Activated CD4-positive, alpha-beta T cell treated with anti-CD3 and anti-CD28 coated beads, Interleukin-2, amount 10 ng/mL, durations not matched to agents 7 days and 5 days (primary cell): ENCODE results near the gene MBP. TPM values are rescaled to one million over a fixed set of nuclear protein-coding genes. Genes with fewer than 3 reads are reported as not detected.
A peak's percentile ranks its signal among the peaks of the same experiment; 100 is the strongest.

ENCODE experiments used
- CTCF ChIA-PET: fragments of 350-600 bp; sonication (Branson Sonifier 250); formaldehyde crosslinking; loops from one replicate; lab custom pipeline; 2021; ENCODE audit warnings: antibody characterized with exemption; lab: Charles Lee
- POLR2A ChIA-PET: fragments of 350-600 bp; sonication (Branson Sonifier 250); formaldehyde crosslinking; loops from one replicate; lab custom pipeline; 2021; ENCODE audit warnings: antibody characterized with exemption; lab: Charles Lee
- DNase-seq: peaks from one replicate; pipeline ENCODE4 v3.0.0-alpha.2; 2020
- H3K27ac Mint-ChIP-seq: one replicate; pipeline ENCODE4 v1.8.0; 2021; ENCODE audit warnings: mild to moderate bottlenecking, moderate library complexity, mixed read lengths
- H3K27me3 Mint-ChIP-seq: one replicate; pipeline ENCODE4 v1.8.0; 2021; ENCODE audit warnings: mixed read lengths
- H3K36me3 Mint-ChIP-seq: one replicate; pipeline ENCODE4 v1.8.0; 2021; ENCODE audit warnings: low read depth, mixed read lengths
- H3K4me1 Mint-ChIP-seq: one replicate; pipeline ENCODE4 v1.8.0; 2021; ENCODE audit warnings: mixed read lengths
- H3K4me3 Mint-ChIP-seq: one replicate; pipeline ENCODE4 v1.8.0; 2021; ENCODE audit warnings: mild to moderate bottlenecking, moderate library complexity, mixed read lengths
- H3K9me3 Mint-ChIP-seq: one replicate; pipeline ENCODE4 v1.8.0; 2021; ENCODE audit warnings: mixed read lengths
- total RNA-seq, 2 experiments: library from RNA; stranded (reverse); gene quantifications; one replicate each; pipeline ENCODE4 v1.2.3, GENCODE V29; 2021

The MBP gene
- total RNA-seq, 2 experiments from 2014 or later, result 111 to 133 TPM

DNA sequence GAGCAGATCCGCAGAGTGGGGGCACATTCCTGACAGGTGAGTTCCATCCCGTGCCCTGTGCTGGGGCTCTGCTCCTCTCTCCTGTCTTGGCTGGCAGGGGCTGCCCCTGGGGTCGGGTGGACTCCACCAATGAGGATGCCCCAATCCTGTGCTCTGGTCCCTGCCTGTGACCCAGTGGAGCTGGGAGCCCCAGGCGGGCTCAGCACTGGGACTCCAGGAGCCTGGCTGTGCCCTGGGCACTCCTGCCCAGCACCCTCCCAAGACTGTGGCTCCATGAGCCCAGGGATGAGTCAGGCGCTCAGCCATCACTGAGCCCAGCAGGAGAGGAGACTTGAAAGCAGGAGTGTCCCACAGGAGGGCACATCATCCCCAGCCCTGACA, 53.9 kb downstream of the MBP start:
- Mint-ChIP-seq H3K9me3 (no peaks in the 10 kb centered on the region), H3K27ac (peak overlapping the region; percentile 13), H3K27me3 (no peaks in the 10 kb centered on the region), H3K4me1 (peaks cover 71% of the 10 kb centered on the region), H3K36me3 (peaks cover 64% of the 10 kb centered on the region), H3K4me3 (no peak overlapping the region)
- POLR2A ChIA-PET, result no interaction called here
- CTCF ChIA-PET, result interaction anchor here (1.2 to 2.4 kb wide), 3 partner anchors 9 to 45 kb away, joined by 3 to 5 read pairs (median 3); no protein-coding TSS in a partner anchor
- no peak for DNase-seq

DNA sequence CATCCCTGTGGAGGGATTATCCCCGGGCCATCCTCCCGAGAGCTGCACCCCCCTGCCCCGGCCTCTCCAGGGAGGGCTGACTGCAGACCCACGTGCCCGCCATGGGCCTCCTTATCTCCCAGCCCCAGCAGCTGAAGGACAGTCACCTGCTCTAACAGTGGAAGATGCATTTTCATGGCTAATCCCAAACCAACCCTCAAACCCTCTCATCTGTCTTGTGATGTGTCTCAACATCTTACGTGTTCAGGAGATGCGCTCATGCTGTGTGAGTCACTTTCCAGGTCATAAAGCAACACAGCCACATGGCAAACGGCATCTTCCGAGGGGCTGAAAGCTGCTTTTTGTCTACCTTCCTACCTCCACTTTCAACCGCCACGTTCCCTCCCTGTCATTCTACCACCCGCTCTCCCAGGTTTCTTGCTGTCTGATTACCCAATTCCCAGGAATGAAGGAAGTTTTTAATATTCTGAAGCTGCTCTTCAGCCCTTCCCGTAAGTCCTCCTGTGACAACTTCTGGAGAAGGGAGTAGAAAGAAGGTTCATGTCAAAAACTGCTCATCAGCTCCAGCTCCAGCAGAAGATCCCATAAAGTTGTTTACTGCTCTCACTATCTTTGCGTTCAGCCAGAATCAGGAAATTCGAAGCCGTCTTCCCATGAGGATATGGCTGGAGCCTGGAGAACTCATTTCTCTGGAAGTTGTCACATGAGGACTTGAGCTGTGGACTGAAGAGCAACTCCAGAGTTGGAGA, 54.5 kb downstream of the MBP start:
- ChIA-PET POLR2A (no interaction called here), CTCF (interaction anchor here (0.9 to 2.4 kb wide), 4 partner anchors 8 to 45 kb away, joined by 3 to 5 read pairs (median 4); no protein-coding TSS in a partner anchor)
- Mint-ChIP-seq H3K36me3 (peaks cover 66% of the 10 kb centered on the region), H3K27me3 (no peaks in the 10 kb centered on the region), H3K27ac (peak overlapping the region; percentile 28), H3K4me3 (no peak overlapping the region), H3K4me1 (peaks cover 73% of the 10 kb centered on the region), H3K9me3 (no peaks in the 10 kb centered on the region)
- DNase-seq, result no peak

GRCh38 chr18:77077401-77077800, 55.2 kb downstream of the MBP start:
- ChIA-PET CTCF (interaction anchor here (0.9 kb wide), 1 partner anchor 8 kb away, joined by 4 read pairs; no protein-coding TSS in a partner anchor), POLR2A (no interaction called here)
- Mint-ChIP-seq H3K4me1 (peaks cover 73% of the 10 kb centered on the region), H3K36me3 (peaks cover 63% of the 10 kb centered on the region), H3K9me3 (no peaks in the 10 kb centered on the region), H3K27me3 (no peaks in the 10 kb centered on the region), H3K27ac (no peak overlapping the region), H3K4me3 (no peak overlapping the region)
- DNase-seq, result no peak

DNA sequence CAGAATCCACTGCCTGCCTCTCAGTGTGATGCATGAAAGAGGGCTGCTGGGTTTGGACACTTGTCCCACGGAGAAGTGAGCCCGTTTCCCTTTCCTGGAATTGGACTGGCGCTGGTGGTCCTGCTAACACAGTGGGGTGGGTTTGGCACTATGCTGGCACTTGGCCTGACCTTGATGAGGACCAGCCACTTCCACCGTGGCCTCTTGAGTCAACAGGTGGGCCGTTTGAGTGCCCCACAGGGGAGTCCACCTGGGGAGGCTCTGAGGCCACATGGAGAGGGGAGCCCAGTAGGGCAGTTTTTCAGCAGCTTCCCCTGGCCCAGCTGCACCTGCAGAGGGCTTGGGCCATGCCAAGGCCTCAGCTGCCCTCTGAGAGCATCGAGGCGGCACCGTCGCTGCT, 56.5 kb downstream of the MBP start:
- Mint-ChIP-seq H3K9me3 (no peaks in the 10 kb centered on the region), H3K27me3 (no peaks in the 10 kb centered on the region), H3K36me3 (peaks cover 68% of the 10 kb centered on the region), H3K4me1 (peaks cover 77% of the 10 kb centered on the region), H3K4me3 (no peak overlapping the region), H3K27ac (no peak overlapping the region)
- DNase-seq, result no peak
- POLR2A ChIA-PET, result no interaction called here
- CTCF ChIA-PET, result interaction anchor here (0.5 to 1.2 kb wide), 4 partner anchors 9 to 377 kb away, joined by 3 read pairs; no protein-coding TSS in a partner anchor

DNA sequence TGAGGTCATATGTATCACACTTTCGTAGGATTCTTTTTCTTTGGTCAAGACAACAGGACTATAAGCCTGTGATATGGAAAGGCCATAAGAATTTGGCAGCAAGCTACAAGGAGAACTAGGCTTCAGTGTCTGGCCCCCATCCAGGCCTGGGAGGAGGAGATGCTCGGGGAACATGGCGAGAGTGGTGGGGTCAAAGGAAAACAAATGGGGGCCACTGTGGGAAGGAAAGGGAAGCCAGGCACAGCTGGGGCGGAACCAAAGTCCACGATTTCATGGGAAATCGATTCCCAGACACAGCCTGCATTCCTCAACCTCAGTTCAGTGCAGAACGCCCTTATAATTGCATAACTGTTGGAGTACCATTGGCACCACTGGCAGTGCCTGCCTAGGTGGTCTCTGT, 58.2 kb downstream of the MBP start:
- Mint-ChIP-seq H3K36me3 (peaks cover 71% of the 10 kb centered on the region), H3K4me3 (no peak overlapping the region), H3K4me1 (peaks cover 79% of the 10 kb centered on the region), H3K27ac (peak overlapping the region; percentile 64), H3K27me3 (no peaks in the 10 kb centered on the region), H3K9me3 (no peaks in the 10 kb centered on the region)
- ChIA-PET POLR2A (no interaction called here), CTCF (interaction anchor here (0.6 to 2.0 kb wide), 5 partner anchors 11 to 66 kb away, joined by 3 to 6 read pairs (median 3); no protein-coding TSS in a partner anchor)
- DNase-seq, result no peak

DNA sequence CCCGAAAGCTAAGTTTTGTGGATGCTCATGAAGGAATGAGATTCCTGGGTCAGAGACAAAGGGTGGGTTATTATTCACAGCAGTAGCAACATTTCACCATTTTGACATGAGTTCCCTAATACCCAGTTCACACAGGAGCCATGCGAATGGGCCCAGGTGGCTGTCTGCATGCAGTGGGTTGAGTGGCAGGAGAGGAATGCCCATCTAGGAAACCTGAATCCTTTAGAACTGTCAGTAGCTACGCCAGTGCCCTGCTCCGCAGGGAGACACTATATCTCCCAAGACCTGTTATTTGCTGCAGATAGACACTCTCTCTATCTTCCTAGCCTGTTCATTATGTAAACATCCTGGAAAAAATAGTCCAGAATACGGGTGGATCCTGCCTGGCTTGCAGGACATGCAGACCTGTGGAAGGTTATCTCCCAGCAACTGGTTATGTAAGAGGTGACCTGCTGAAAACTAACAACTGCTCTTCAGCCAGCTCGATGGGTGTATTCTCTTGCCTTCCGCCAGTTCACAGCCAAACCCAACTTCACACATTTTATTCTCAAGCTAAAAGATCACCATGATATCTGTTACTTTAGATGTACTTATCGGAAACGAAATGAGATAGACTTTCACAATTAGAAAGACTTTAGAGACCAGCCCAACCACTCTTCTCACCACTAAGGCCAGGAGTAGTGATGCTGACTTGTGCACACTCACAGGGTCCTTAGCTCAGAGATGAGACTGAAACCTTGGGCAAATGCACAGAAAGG, 59.1 kb downstream of the MBP start:
- Mint-ChIP-seq H3K9me3 (no peaks in the 10 kb centered on the region), H3K4me1 (peaks cover 86% of the 10 kb centered on the region), H3K27ac (peak overlapping the region; percentile 64), H3K36me3 (peaks cover 77% of the 10 kb centered on the region), H3K27me3 (no peaks in the 10 kb centered on the region), H3K4me3 (no peak overlapping the region)
- CTCF ChIA-PET, result interaction anchor here (1.0 to 2.1 kb wide), 5 partner anchors 10 to 29 kb away, joined by 3 to 10 read pairs (median 4); no protein-coding TSS in a partner anchor
- no peak for DNase-seq
- POLR2A ChIA-PET, result no interaction called here

GRCh38 chr18:77072566-77072965, 60.0 kb downstream of the MBP start:
- Mint-ChIP-seq H3K9me3 (no peaks in the 10 kb centered on the region), H3K27ac (no peak overlapping the region), H3K36me3 (peaks cover 79% of the 10 kb centered on the region), H3K4me1 (peaks cover 89% of the 10 kb centered on the region), H3K27me3 (no peaks in the 10 kb centered on the region), H3K4me3 (no peak overlapping the region)
- no peak for DNase-seq
- ChIA-PET POLR2A (no interaction called here), CTCF (interaction anchor here (0.6 to 2.1 kb wide), 7 partner anchors 8 to 111 kb away, joined by 3 to 10 read pairs (median 3); no protein-coding TSS in a partner anchor)

GRCh38 chr18:77071711-77072292, 60.8 kb downstream of the MBP start:
- H3K27me3 Mint-ChIP-seq, result no peaks in the 10 kb centered on the region
- ChIA-PET POLR2A (no interaction called here), CTCF (interaction anchor here (0.9 to 2.1 kb wide), 7 partner anchors 9 to 61 kb away, joined by 3 to 10 read pairs (median 3); partner anchors contain the start of gene MBP)
- no peaks in the 10 kb centered on the region for H3K9me3 Mint-ChIP-seq
- H3K27ac Mint-ChIP-seq, result peak overlapping the region; percentile 99
- peaks cover 82% of the 10 kb centered on the region for H3K36me3 Mint-ChIP-seq
- peak; percentile 70 for DNase-seq
- peaks cover 94% of the 10 kb centered on the region for H3K4me1 Mint-ChIP-seq
- H3K4me3 Mint-ChIP-seq, result no peak overlapping the region

GRCh38 chr18:77071061-77071460, 61.5 kb downstream of the MBP start:
- POLR2A ChIA-PET, result no interaction called here
- peaks cover 96% of the 10 kb centered on the region for H3K4me1 Mint-ChIP-seq
- DNase-seq, result no peak
- CTCF ChIA-PET, result interaction anchor here (0.9 to 2.1 kb wide), 8 partner anchors 9 to 61 kb away, joined by 3 to 10 read pairs (median 3); partner anchors contain the start of gene MBP
- H3K36me3 Mint-ChIP-seq, result peaks cover 86% of the 10 kb centered on the region
- H3K27me3 Mint-ChIP-seq, result no peaks in the 10 kb centered on the region
- H3K4me3 Mint-ChIP-seq, result no peak overlapping the region
- no peaks in the 10 kb centered on the region for H3K9me3 Mint-ChIP-seq
- peak overlapping the region; percentile 99 for H3K27ac Mint-ChIP-seq

DNA sequence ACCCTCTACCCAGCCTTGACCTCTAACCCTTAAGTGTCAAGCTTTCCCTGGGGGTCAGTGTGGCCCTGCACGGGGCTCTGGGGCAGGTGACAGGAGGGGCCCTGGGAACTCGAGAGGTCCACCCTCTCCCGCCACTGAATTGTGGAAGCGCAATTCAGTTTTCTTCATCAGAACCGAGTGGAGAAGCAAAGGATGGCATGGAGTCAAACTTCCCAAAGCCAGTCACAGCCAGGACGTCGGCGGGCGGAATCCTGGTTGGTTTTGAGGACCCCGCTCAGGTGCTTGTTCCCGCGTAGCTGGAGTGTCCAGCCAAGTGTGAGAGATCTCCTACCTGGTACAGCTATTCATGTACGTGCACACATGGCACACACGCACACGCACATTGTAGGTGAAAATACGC, 62.0 kb downstream of the MBP start:
- H3K9me3 Mint-ChIP-seq, result no peaks in the 10 kb centered on the region
- H3K4me3 Mint-ChIP-seq, result no peak overlapping the region
- no peaks in the 10 kb centered on the region for H3K27me3 Mint-ChIP-seq
- DNase-seq, result no peak
- POLR2A ChIA-PET, result no interaction called here
- H3K36me3 Mint-ChIP-seq, result peaks cover 88% of the 10 kb centered on the region
- CTCF ChIA-PET, result interaction anchor here (0.7 to 1.8 kb wide), 7 partner anchors 8 to 52 kb away, joined by 3 to 7 read pairs (median 4); no protein-coding TSS in a partner anchor
- H3K27ac Mint-ChIP-seq, result peak overlapping the region; percentile 99
- peaks cover 100% of the 10 kb centered on the region for H3K4me1 Mint-ChIP-seq

DNA sequence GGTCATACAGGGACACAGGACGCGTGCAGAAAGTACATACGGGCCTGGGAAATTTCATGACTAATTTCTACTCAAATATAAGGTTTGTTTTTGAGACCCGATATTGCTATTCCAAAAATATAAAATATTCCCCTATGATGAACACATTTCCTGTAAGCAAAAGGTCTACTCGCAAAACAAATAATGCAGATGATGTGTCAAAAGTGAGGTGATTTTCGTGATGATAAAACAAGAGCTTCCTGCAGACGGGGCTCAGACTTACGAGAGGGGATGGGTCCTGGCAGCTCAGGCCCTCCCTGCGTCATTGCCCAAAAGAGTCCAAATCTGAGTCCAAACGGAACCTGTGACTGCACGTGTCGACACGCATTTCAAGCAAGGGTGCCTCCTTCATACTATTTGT, 62.7 kb downstream of the MBP start:
- H3K27ac Mint-ChIP-seq, result peak overlapping the region; percentile 99
- DNase-seq, result no peak
- H3K4me1 Mint-ChIP-seq, result peaks cover 100% of the 10 kb centered on the region
- no peaks in the 10 kb centered on the region for H3K27me3 Mint-ChIP-seq
- no peak overlapping the region for H3K4me3 Mint-ChIP-seq
- ChIA-PET CTCF (interaction anchor here (0.7 to 1.8 kb wide), 7 partner anchors 9 to 203 kb away, joined by 3 to 7 read pairs (median 3); no protein-coding TSS in a partner anchor), POLR2A (interaction anchor here (1.3 kb wide), 1 partner anchor 61 kb away, joined by 3 read pairs; no protein-coding TSS in a partner anchor)
- peaks cover 89% of the 10 kb centered on the region for H3K36me3 Mint-ChIP-seq
- H3K9me3 Mint-ChIP-seq, result no peaks in the 10 kb centered on the region

GRCh38 chr18:77069482-77069881, 63.1 kb downstream of the MBP start:
- ChIA-PET CTCF (interaction anchor here (0.7 to 2.4 kb wide), 6 partner anchors 8 to 202 kb away, joined by 3 to 8 read pairs (median 4); no protein-coding TSS in a partner anchor), POLR2A (interaction anchor here (1.3 kb wide), 1 partner anchor 62 kb away, joined by 3 read pairs; no protein-coding TSS in a partner anchor)
- H3K36me3 Mint-ChIP-seq, result peaks cover 92% of the 10 kb centered on the region
- H3K4me1 Mint-ChIP-seq, result peaks cover 100% of the 10 kb centered on the region
- H3K4me3 Mint-ChIP-seq, result peak overlapping the region; percentile 16
- peak overlapping the region; percentile 99 for H3K27ac Mint-ChIP-seq
- H3K9me3 Mint-ChIP-seq, result no peaks in the 10 kb centered on the region
- H3K27me3 Mint-ChIP-seq, result no peaks in the 10 kb centered on the region
- DNase-seq, result no peak
